GM10248 (cell line): ENCODE measurements around the gene UBP1.
A peak's percentile ranks its signal among the peaks of the same experiment; 100 is the strongest.

ENCODE experiments used
- CTCF ChIA-PET: fragments of 300-600 bp; sonication (Branson Sonifier 250); formaldehyde crosslinking; extraction: SDS; loops from one replicate; lab custom pipeline; 2021; ENCODE audit warnings: antibody characterized with exemption; lab: Yijun Ruan, JAX
- POLR2A ChIA-PET: fragments of 350-650 bp; sonication (Branson Sonifier 250); formaldehyde crosslinking; extraction: SDS; loops from one replicate; lab custom pipeline; 2020; ENCODE audit warnings: antibody characterized with exemption; lab: Yijun Ruan, JAX
- DNase-seq: peaks from one replicate; pipeline ENCODE4 v3.0.0; 2012; ENCODE audit errors: extremely low spot score
- CTCF ChIP-seq: IDR thresholded peaks from 2 replicates; pipeline ENCODE4 v1.5.1; 2012; ENCODE audit warnings: mild to moderate bottlenecking, low read depth; ENCODE audit errors: extremely low read depth, missing control alignments, control extremely low read depth

UBP1 gene

GRCh38 chr3:33442190-33442589 lies 2.0 kb upstream of the UBP1 start:
- ChIA-PET CTCF (interaction anchor here (0.9 to 2.6 kb wide), 4 partner anchors 12 to 69 kb away, joined by 3 to 8 read pairs (median 3); no protein-coding TSS in a partner anchor), POLR2A (no interaction called here)
- no peak for TF ChIP-seq CTCF
- no peak for DNase-seq

GRCh38 chr3:33441225-33441976 lies 1.2 kb upstream of the UBP1 start:
- ChIA-PET POLR2A (interaction anchor here (1.0 to 1.1 kb wide), 2 partner anchors 25 to 181 kb away, joined by 3 to 4 read pairs; no protein-coding TSS in a partner anchor), CTCF (interaction anchor here (0.9 to 4.4 kb wide), 8 partner anchors 9 to 68 kb away, joined by 3 to 21 read pairs (median 4); no protein-coding TSS in a partner anchor)
- DNase-seq, result no peak
- no peak for TF ChIP-seq CTCF

GRCh38 chr3:33439546-33440327 lies 468 bp downstream of the UBP1 start:
- CTCF ChIA-PET, result interaction anchor here (1.5 to 4.4 kb wide), 5 partner anchors 10 to 348 kb away, joined by 5 to 21 read pairs (median 8); no protein-coding TSS in a partner anchor
- POLR2A ChIA-PET, result interaction anchor here (0.7 to 1.4 kb wide), 3 partner anchors 8 to 27 kb away, joined by 3 to 4 read pairs (median 4); no protein-coding TSS in a partner anchor
- peak; percentile 70 for DNase-seq
- TF ChIP-seq CTCF, result peak; percentile 57

GRCh38 chr3:33438881-33439545 lies 1.2 kb downstream of the UBP1 start:
- POLR2A ChIA-PET, result interaction anchor here (0.7 to 1.4 kb wide), 2 partner anchors 7 to 190 kb away, joined by 3 read pairs; no protein-coding TSS in a partner anchor
- CTCF ChIA-PET, result interaction anchor here (0.8 to 4.4 kb wide), 8 partner anchors 9 to 348 kb away, joined by 3 to 21 read pairs (median 4); no protein-coding TSS in a partner anchor
- DNase-seq, result no peak
- TF ChIP-seq CTCF, result no peak

GRCh38 chr3:33438284-33438668 lies 1.9 kb downstream of the UBP1 start:
- no peak for DNase-seq
- ChIA-PET POLR2A (no interaction called here), CTCF (interaction anchor here (0.8 to 4.4 kb wide), 8 partner anchors 8 to 349 kb away, joined by 3 to 21 read pairs (median 4); no protein-coding TSS in a partner anchor)
- TF ChIP-seq CTCF, result no peak
